ENCODE results near the gene GNG7.

GRCh38 chr19:2514981-2515518 is 187.4 kb downstream of the GNG7 start:
- TF ChIP-seq CTCF (conservative IDR thresholded peaks at IDR 0.05; ENCODE audit: low read length) (no peak), EZH2phosphoT487 (IDR thresholded peaks at IDR 0.05; ENCODE audit: borderline replicate concordance) (no peak)
